Mucosa of rectum (tissue), 2 donors: ENCODE results near the gene RHBG.

Source experiments
- H3K27ac ChIP-seq, 2 donors: one replicate each; pipeline ENCODE4 v1.7.0; 2013; ENCODE audit warnings: inconsistent platforms in 2 of 2, low read depth in 2 of 2, low read length in 2 of 2
- H3K27me3 ChIP-seq, 2 donors: one replicate each; pipeline ENCODE4 v1.7.0; 2013; ENCODE audit warnings: low read length in 2 of 2; ENCODE audit not compliant: control insufficient read depth in 2 of 2, insufficient read depth in 2 of 2
- H3K36me3 ChIP-seq, 2 donors: one replicate each; pipeline ENCODE4 v1.7.0; 2013; ENCODE audit warnings: low read length in 2 of 2; ENCODE audit not compliant: control insufficient read depth in 2 of 2, insufficient read depth in 2 of 2
- H3K4me1 ChIP-seq, 2 donors: one replicate each; pipeline ENCODE4 v1.7.0; 2013; ENCODE audit warnings: low read length in 2 of 2, mild to moderate bottlenecking in 1 of 2; ENCODE audit not compliant: control insufficient read depth in 2 of 2, insufficient read depth in 2 of 2
- H3K4me3 ChIP-seq, 2 donors: one replicate each; pipeline ENCODE4 v1.7.0; 2013; ENCODE audit warnings: low read length in 2 of 2
- H3K9ac ChIP-seq, 2 donors: one replicate each; pipeline ENCODE4 v1.7.0; 2013; ENCODE audit warnings: low read length in 2 of 2, low read depth in 1 of 2, mild to moderate bottlenecking in 1 of 2
- H3K9me3 ChIP-seq, 2 donors: one replicate each; pipeline ENCODE4 v1.7.0; 2013; ENCODE audit warnings: low read length in 2 of 2; ENCODE audit not compliant: control insufficient read depth in 2 of 2
- donor health status: healthy.
- donor health status: Normal muscosa, but diverticular disease.

Gene RHBG

GRCh38 chr1:156372876-156373275 lies 3.9 kb downstream of the RHBG start:
- Histone ChIP-seq H3K4me3 (no peak overlapping the region), H3K9me3 (no peaks in the 10 kb centered on the region), H3K27me3 (peaks cover 12 to 19% of the 10 kb centered on the region in 2 donors), H3K4me1 (peaks cover 0 to 4% of the 10 kb centered on the region in 2 donors), H3K9ac (no peak overlapping the region), H3K36me3 (no peaks in the 10 kb centered on the region), H3K27ac (no peak overlapping the region)

GRCh38 chr1:156373546-156373945 lies 4.5 kb downstream of the RHBG start:
- no peaks in the 10 kb centered on the region for H3K9me3 ChIP-seq
- peaks cover 12 to 19% of the 10 kb centered on the region in 2 donors for H3K27me3 ChIP-seq
- no peak overlapping the region for H3K27ac ChIP-seq
- no peaks in the 10 kb centered on the region for H3K36me3 ChIP-seq
- H3K4me1 ChIP-seq = peaks cover 0 to 4% of the 10 kb centered on the region in 2 donors
- no peak overlapping the region for H3K9ac ChIP-seq
- H3K4me3 ChIP-seq = no peak overlapping the region

GRCh38 chr1:156376146-156376545 lies 7.1 kb downstream of the RHBG start:
- Histone ChIP-seq H3K9me3 (no peaks in the 10 kb centered on the region), H3K27me3 (peaks cover 8% of the 10 kb centered on the region in 2 donors), H3K27ac (no peak overlapping the region), H3K36me3 (no peaks in the 10 kb centered on the region), H3K9ac (no peak overlapping the region), H3K4me3 (no peak overlapping the region), H3K4me1 (no peaks in the 10 kb centered on the region)

GRCh38 chr1:156376958-156377919 lies 8.2 kb downstream of the RHBG start:
- Histone ChIP-seq H3K36me3 (no peaks in the 10 kb centered on the region), H3K27ac (no peak overlapping the region), H3K4me1 (no peaks in the 10 kb centered on the region), H3K27me3 (peaks cover 0 to 5% of the 10 kb centered on the region in 2 donors), H3K9ac (no peak overlapping the region), H3K9me3 (no peaks in the 10 kb centered on the region), H3K4me3 (no peak overlapping the region)

- no peak overlapping the region for H3K27ac ChIP-seq
These were observed 9.5 kb downstream of the RHBG start for GRCh38 chr1:156378557-156378956.

GRCh38 chr1:156379420-156380165 lies 10.6 kb downstream of the RHBG start:
- no peak overlapping the region for H3K4me3 ChIP-seq
- H3K36me3 ChIP-seq = no peaks in the 10 kb centered on the region
- no peak overlapping the region for H3K27ac ChIP-seq
- no peaks in the 10 kb centered on the region for H3K9me3 ChIP-seq
- H3K4me1 ChIP-seq = no peaks in the 10 kb centered on the region
- no peaks in the 10 kb centered on the region for H3K27me3 ChIP-seq
- no peak overlapping the region for H3K9ac ChIP-seq

More at GRCh38 chr1:156378557-156378956, 9.5 kb downstream of the RHBG start:
- H3K27me3 ChIP-seq = no peaks in the 10 kb centered on the region
- no peaks in the 10 kb centered on the region for H3K36me3 ChIP-seq
- H3K4me1 ChIP-seq = no peaks in the 10 kb centered on the region
- H3K9me3 ChIP-seq = no peaks in the 10 kb centered on the region
- H3K9ac ChIP-seq = no peak overlapping the region
- H3K4me3 ChIP-seq = no peak overlapping the region

- Histone ChIP-seq H3K4me1 (no peaks in the 10 kb centered on the region), H3K9ac (no peak overlapping the region), H3K9me3 (no peaks in the 10 kb centered on the region), H3K36me3 (no peaks in the 10 kb centered on the region), H3K27ac (no peak overlapping the region), H3K27me3 (peaks cover 0 to 7% of the 10 kb centered on the region in 2 donors), H3K4me3 (no peak overlapping the region)
These were observed 13.6 kb downstream of the RHBG start for GRCh38 chr1:156382561-156382960.

- H3K4me1 ChIP-seq = no peaks in the 10 kb centered on the region
- H3K4me3 ChIP-seq = no peak overlapping the region
- no peak overlapping the region for H3K27ac ChIP-seq
- H3K9me3 ChIP-seq = no peaks in the 10 kb centered on the region
- H3K36me3 ChIP-seq = no peaks in the 10 kb centered on the region
- no peak overlapping the region for H3K9ac ChIP-seq
- peaks cover 0 to 12% of the 10 kb centered on the region in 2 donors for H3K27me3 ChIP-seq
These were observed 14.0 kb downstream of the RHBG start for GRCh38 chr1:156383023-156383422.

GRCh38 chr1:156384007-156384406 lies 15.0 kb downstream of the RHBG start:
- H3K9ac ChIP-seq = no peak overlapping the region
- no peaks in the 10 kb centered on the region for H3K4me1 ChIP-seq
- H3K9me3 ChIP-seq = no peaks in the 10 kb centered on the region
- H3K27ac ChIP-seq = no peak overlapping the region
- no peaks in the 10 kb centered on the region for H3K36me3 ChIP-seq
- no peak overlapping the region for H3K4me3 ChIP-seq
- peaks cover 0 to 19% of the 10 kb centered on the region in 2 donors for H3K27me3 ChIP-seq

GRCh38 chr1:156384658-156385057 lies 15.6 kb downstream of the RHBG start:
- Histone ChIP-seq H3K4me1 (no peaks in the 10 kb centered on the region), H3K9ac (no peak overlapping the region)

More at GRCh38 chr1:156384658-156385057, 15.6 kb downstream of the RHBG start:
- no peaks in the 10 kb centered on the region for H3K9me3 ChIP-seq
- H3K36me3 ChIP-seq = no peaks in the 10 kb centered on the region
- H3K27ac ChIP-seq = no peak overlapping the region
- H3K4me3 ChIP-seq = no peak overlapping the region
- peaks cover 6 to 26% of the 10 kb centered on the region in 2 donors for H3K27me3 ChIP-seq
